Esophagus (tissue), 2 donors: ENCODE results near the gene CYP4F2. TPM values are rescaled to one million over a fixed set of nuclear protein-coding genes. Genes with fewer than 3 reads are reported as not detected.

ENCODE experiments used
- H3K27ac ChIP-seq, 2 donors: one replicate each; pipeline ENCODE4 v1.5.1; 2013; ENCODE audit warnings: low read depth in 2 of 2, mild to moderate bottlenecking in 2 of 2, inconsistent platforms in 1 of 2, low read length in 1 of 2, moderate library complexity in 1 of 2
- H3K27me3 ChIP-seq, 2 donors: one replicate each; pipeline ENCODE4 v1.6.1; 2013; ENCODE audit warnings: low read length in 2 of 2, control low read depth in 1 of 2, mild to moderate bottlenecking in 1 of 2; ENCODE audit not compliant: insufficient read depth in 2 of 2, control insufficient read depth in 1 of 2
- H3K36me3 ChIP-seq, 2 donors: one replicate each; pipeline ENCODE4 v1.6.1; 2013; ENCODE audit warnings: low read length in 1 of 2; ENCODE audit not compliant: control insufficient read depth in 2 of 2, insufficient read depth in 2 of 2
- H3K4me1 ChIP-seq, 2 donors: one replicate each; pipeline ENCODE4 v1.6.1; 2013; ENCODE audit warnings: low read length in 1 of 2; ENCODE audit not compliant: control insufficient read depth in 2 of 2, insufficient read depth in 2 of 2
- H3K4me3 ChIP-seq, 2 donors: one replicate each; pipeline ENCODE4 v1.5.1; 2013; ENCODE audit warnings: low read length in 2 of 2, mild to moderate bottlenecking in 2 of 2, low read depth in 1 of 2, moderate library complexity in 1 of 2
- H3K9me3 ChIP-seq, 2 donors: one replicate each; pipeline ENCODE4 v1.6.1; 2013; ENCODE audit warnings: mild to moderate bottlenecking in 2 of 2, low read depth in 1 of 2, low read length in 1 of 2, moderate library complexity in 1 of 2; ENCODE audit not compliant: control insufficient read depth in 2 of 2, insufficient read depth in 1 of 2
- WGBS, 2 donors: extraction: QIAGEN DNeasy Blood & Tissue Kit; methylation state at CpG; one replicate each; pipeline ENCODE4 v1.1.7; 2013; 5-methylcytosine and 5-hydroxymethylcytosine counted together
- polyA plus RNA-seq, 2 donors: library from polyadenylated mRNA; stranded (reverse); fragments of 200-250 nt; gene quantifications; one replicate each; pipeline ENCODE4 v1.2.3, GENCODE V29; 2013
- donor health status: healthy with polysubstance abuse.
- donor health status: Bipolar disorder and iron deficiency.

The CYP4F2 gene
- polyA plus RNA-seq, 2 donors: 0.01 to 0.08 TPM

- no peaks in the 10 kb centered on the region for H3K27me3 ChIP-seq
- H3K9me3 ChIP-seq: peaks cover 0 to 1% of the 10 kb centered on the region in 2 donors
- H3K27ac ChIP-seq: no peak overlapping the region
- 86 to 88% methylated on average over 3 of the region's 3 CpGs for WGBS, 2 donors
- H3K36me3 ChIP-seq: peaks cover 0 to 15% of the 10 kb centered on the region in 2 donors
- no peak overlapping the region for H3K4me3 ChIP-seq
- peaks cover 0 to 8% of the 10 kb centered on the region in 2 donors for H3K4me1 ChIP-seq
Measured at GRCh38 chr19:15928321-15928720, 30.4 kb upstream of the CYP4F2 start.

GRCh38 chr19:15926484-15926883 lies 28.6 kb upstream of the CYP4F2 start:
- Histone ChIP-seq H3K27me3 (no peaks in the 10 kb centered on the region), H3K27ac (no peak overlapping the region), H3K9me3 (peaks cover 0 to 1% of the 10 kb centered on the region in 2 donors), H3K36me3 (peaks cover 0 to 18% of the 10 kb centered on the region in 2 donors), H3K4me3 (no peak overlapping the region), H3K4me1 (peaks cover 0 to 8% of the 10 kb centered on the region in 2 donors)
- WGBS, 2 donors: 40 to 53% methylated on average over 1 of the region's 1 CpG

GRCh38 chr19:15923702-15924101 lies 25.8 kb upstream of the CYP4F2 start:
- Histone ChIP-seq H3K27me3 (no peaks in the 10 kb centered on the region), H3K4me1 (peaks cover 0 to 2% of the 10 kb centered on the region in 2 donors), H3K4me3 (no peak overlapping the region), H3K36me3 (peaks cover 0 to 6% of the 10 kb centered on the region in 2 donors), H3K27ac (no peak overlapping the region), H3K9me3 (peaks cover 0 to 1% of the 10 kb centered on the region in 2 donors)
- WGBS, 2 donors: 78 to 90% methylated on average over 8 of the region's 8 CpGs

- peaks cover 0 to 8% of the 10 kb centered on the region in 2 donors for H3K36me3 ChIP-seq
- H3K9me3 ChIP-seq: peaks cover 0 to 1% of the 10 kb centered on the region in 2 donors
- no peak overlapping the region for H3K4me3 ChIP-seq
- H3K27ac ChIP-seq: no peak overlapping the region
- peaks cover 0 to 2% of the 10 kb centered on the region in 2 donors for H3K4me1 ChIP-seq
- WGBS, 2 donors: 57 to 70% methylated on average over 4 of the region's 4 CpGs
- no peaks in the 10 kb centered on the region for H3K27me3 ChIP-seq
Measured at GRCh38 chr19:15922021-15922420, 24.1 kb upstream of the CYP4F2 start.

GRCh38 chr19:15919243-15919642 lies 21.4 kb upstream of the CYP4F2 start:
- Histone ChIP-seq H3K27me3 (no peaks in the 10 kb centered on the region), H3K9me3 (peaks cover 2 to 4% of the 10 kb centered on the region in 2 donors), H3K36me3 (peaks cover 0 to 8% of the 10 kb centered on the region in 2 donors), H3K27ac (no peak overlapping the region), H3K4me1 (no peaks in the 10 kb centered on the region), H3K4me3 (no peak overlapping the region)
- WGBS, 2 donors: 82 to 85% methylated on average over 4 of the region's 4 CpGs

- H3K27ac ChIP-seq: no peak overlapping the region
- WGBS, 2 donors: 94 to 95% methylated on average over 2 of the region's 2 CpGs
- no peaks in the 10 kb centered on the region for H3K4me1 ChIP-seq
- peaks cover 2 to 4% of the 10 kb centered on the region in 2 donors for H3K9me3 ChIP-seq
- peaks cover 0 to 7% of the 10 kb centered on the region in 2 donors for H3K36me3 ChIP-seq
- no peaks in the 10 kb centered on the region for H3K27me3 ChIP-seq
- H3K4me3 ChIP-seq: no peak overlapping the region
Measured at GRCh38 chr19:15915109-15915508, 17.2 kb upstream of the CYP4F2 start.

- 86 to 91% methylated on average over 7 to 8 of the region's 8 CpGs for WGBS, 2 donors
- H3K4me1 ChIP-seq: no peaks in the 10 kb centered on the region
- H3K36me3 ChIP-seq: peaks cover 0 to 7% of the 10 kb centered on the region in 2 donors
- peaks cover 2 to 4% of the 10 kb centered on the region in 2 donors for H3K9me3 ChIP-seq
- H3K27me3 ChIP-seq: no peaks in the 10 kb centered on the region
- H3K4me3 ChIP-seq: no peak overlapping the region
- H3K27ac ChIP-seq: no peak overlapping the region
Measured at GRCh38 chr19:15913830-15914229, 16.0 kb upstream of the CYP4F2 start.

GRCh38 chr19:15913384-15913783 lies 15.5 kb upstream of the CYP4F2 start:
- Histone ChIP-seq H3K36me3 (peaks cover 0 to 7% of the 10 kb centered on the region in 2 donors), H3K4me1 (no peaks in the 10 kb centered on the region), H3K9me3 (peaks cover 2 to 4% of the 10 kb centered on the region in 2 donors), H3K27me3 (no peaks in the 10 kb centered on the region), H3K4me3 (no peak overlapping the region), H3K27ac (no peak overlapping the region)
- 54 to 77% methylated on average over 6 of the region's 6 CpGs for WGBS, 2 donors

GRCh38 chr19:15911599-15912235 lies 13.8 kb upstream of the CYP4F2 start:
- WGBS, 2 donors: 9 to 24% methylated on average over 35 to 44 of the region's 44 CpGs
- Histone ChIP-seq H3K4me3 (no peak overlapping the region), H3K27me3 (no peaks in the 10 kb centered on the region)

GRCh38 chr19:15905026-15905425 lies 7.2 kb upstream of the CYP4F2 start:
- Histone ChIP-seq H3K27me3 (no peaks in the 10 kb centered on the region), H3K27ac (no peak overlapping the region), H3K9me3 (no peaks in the 10 kb centered on the region)

More at GRCh38 chr19:15911599-15912235, 13.8 kb upstream of the CYP4F2 start:
- Histone ChIP-seq H3K27ac (no peak overlapping the region), H3K36me3 (peaks cover 0 to 5% of the 10 kb centered on the region in 2 donors), H3K4me1 (no peaks in the 10 kb centered on the region), H3K9me3 (peaks cover 2 to 4% of the 10 kb centered on the region in 2 donors)

More at GRCh38 chr19:15905026-15905425, 7.2 kb upstream of the CYP4F2 start:
- peaks cover 0 to 2% of the 10 kb centered on the region in 2 donors for H3K4me1 ChIP-seq
- no peaks in the 10 kb centered on the region for H3K36me3 ChIP-seq
- no peak overlapping the region for H3K4me3 ChIP-seq
